GM12878 (cell line): ENCODE measurements around the gene FBXO38. TPM values are rescaled to one million over a fixed set of nuclear protein-coding genes. Genes with fewer than 3 reads are reported as not detected.

Experiments used
- ATAC-seq: fragments of 200-7000 bp; cut with Tn5 transposase; 3 replicates; pipeline ENCODE4 v1.9.1; 2020; ENCODE audit warnings: mild to moderate bottlenecking, moderate library complexity
- BruUV-seq: library from RNA; stranded (reverse); fragments of 400-500 nt; replicated peaks from 2 replicates; lab custom pipeline; 2021; lab: Mats Ljungman, UMichigan
- CTCF ChIA-PET: fragments of 300-600 bp; sonication (Branson Sonifier 250); formaldehyde crosslinking; extraction: SDS; loops from one replicate; lab custom pipeline; 2021; ENCODE audit warnings: inconsistent platforms; lab: Yijun Ruan, JAX
- POLR2A ChIA-PET: fragments of 350-600 bp; formaldehyde crosslinking; extraction: SDS; loops from one replicate; lab custom pipeline; 2021; ENCODE audit warnings: inconsistent platforms; lab: Charles Lee
- RAD21 ChIA-PET: fragments of 300-600 bp; sonication (Branson Sonifier 250); formaldehyde crosslinking; loops from one replicate; lab custom pipeline; 2023; ENCODE audit warnings: antibody characterized with exemption; ENCODE audit not compliant: unreplicated experiment; lab: Charles Lee
- SMC1A ChIA-PET: fragments of 300-600 bp; sonication (Branson Sonifier 250); formaldehyde crosslinking; loops from one replicate; lab custom pipeline; 2023; ENCODE audit not compliant: unreplicated experiment, uncharacterized antibody; lab: Charles Lee
- DNase-seq: peaks from one replicate; pipeline ENCODE4 v3.0.0-alpha.2; 2011; ENCODE audit warnings: low read depth, low spot score
- FAIRE-seq: peaks from 3 replicates; lab custom pipeline; 2011; peaks lifted over from hg19 to GRCh38; lab: Jason Lieb, UNC
- H2AFZ ChIP-seq: 2 replicates; pipeline ENCODE4 v1.6.0; 2011; ENCODE audit warnings: low read depth, low read length, control low read depth; ENCODE audit not compliant: control insufficient read depth
- H3K27ac ChIP-seq: 2 replicates; pipeline ENCODE4 v1.5.1; 2011; ENCODE audit warnings: control low read depth; ENCODE audit not compliant: control insufficient read depth, insufficient read depth
- H3K27me3 ChIP-seq, 2 experiments: replicated peaks in 1 of 2; 2 replicates each; pipeline versions ENCODE4 v1.6.0 to v1.6.1; 2011; ENCODE audit warnings: low read length in 1 of 2; ENCODE audit not compliant: control insufficient read depth in 2 of 2, insufficient read depth in 2 of 2
- H3K36me3 ChIP-seq, 2 experiments: 2 replicates each; pipeline ENCODE4 v1.5.1; 2011; ENCODE audit warnings: low read length in 1 of 2; ENCODE audit not compliant: control insufficient read depth in 2 of 2, insufficient read depth in 2 of 2
- H3K4me1 ChIP-seq: 2 replicates; pipeline ENCODE4 v1.6.1; 2011; ENCODE audit warnings: mild to moderate bottlenecking, low read length, moderate library complexity, mixed read lengths; ENCODE audit not compliant: control insufficient read depth, insufficient read depth
- H3K4me2 ChIP-seq: 2 replicates; pipeline ENCODE4 v1.6.0; 2011; ENCODE audit warnings: control low read depth; ENCODE audit not compliant: control insufficient read depth, insufficient read depth
- H3K4me3 ChIP-seq: fragments of 200-600 bp; sonication (generic); 2 replicates; pipeline ENCODE4 v1.5.1; 2016
- H3K79me2 ChIP-seq: 2 replicates; pipeline ENCODE4 v1.6.0; 2011; ENCODE audit warnings: low read length; ENCODE audit not compliant: control insufficient read depth, insufficient read depth
- H3K9ac ChIP-seq: 2 replicates; pipeline ENCODE4 v1.8.0; 2011; ENCODE audit warnings: low read length, control low read depth, mixed read lengths; ENCODE audit not compliant: control insufficient read depth, insufficient read depth
- H3K9me3 ChIP-seq: replicated peaks from 3 replicates; pipeline ENCODE4 v1.5.1; 2011; ENCODE audit warnings: mild to moderate bottlenecking, low read length; ENCODE audit not compliant: control insufficient read depth, insufficient read depth
- H4K20me1 ChIP-seq: 2 replicates; pipeline ENCODE4 v1.6.0; 2011; ENCODE audit not compliant: control insufficient read depth, insufficient read depth
- CBX3 ChIP-seq: fragments of 200-600 bp; sonication (generic); IDR thresholded peaks from 2 replicates; pipeline ENCODE4 v1.6.1; 2016; ENCODE audit warnings: low read depth, borderline replicate concordance
- CEBPZ ChIP-seq: fragments of 150-350 bp; IDR thresholded peaks from 2 replicates; pipeline ENCODE4 v1.6.1; 2016; ENCODE audit warnings: low read depth, low read length
- CHD4 ChIP-seq: fragments of 200-600 bp; sonication (generic); IDR thresholded peaks from 2 replicates; pipeline ENCODE4 v1.6.1; 2016; ENCODE audit warnings: mild to moderate bottlenecking
- LARP7 ChIP-seq: fragments of 450-650 bp; IDR thresholded peaks from 2 replicates; pipeline ENCODE4 v1.6.1; 2017; ENCODE audit warnings: mild to moderate bottlenecking
- MXI1 ChIP-seq: fragments of 150-350 bp; IDR thresholded peaks from 2 replicates; pipeline ENCODE4 v1.6.1; 2011; ENCODE audit warnings: low read depth, mild to moderate bottlenecking, inconsistent platforms, low read length, improper control_type of control experiment
- NR2C2 ChIP-seq: IDR thresholded peaks from 2 replicates; pipeline ENCODE4 v1.6.1; 2011; ENCODE audit warnings: borderline replicate concordance, low read depth; ENCODE audit not compliant: control insufficient read depth, insufficient read length
- SPI1 ChIP-seq: IDR thresholded peaks from 2 replicates; pipeline ENCODE4 v1.6.1; 2011; ENCODE audit warnings: low read depth, mild to moderate bottlenecking, low read length, moderate library complexity, borderline replicate concordance; ENCODE audit not compliant: insufficient read depth
- WGBS: methylation state at CpG from one replicate; pipeline ENCODE4 v1.1.6; 2016; ENCODE audit warnings: low lambda C conversion rate; ENCODE audit not compliant: insufficient replicate concordance, insufficient coverage; ENCODE audit errors: missing lambda C conversion rate; 5-methylcytosine and 5-hydroxymethylcytosine counted together
- in situ Hi-C: fragments of 300-500 bp; cut with MboI; formaldehyde crosslinking; loops from 9 replicates; pipeline ENCODE4 v1.14.3; 2018; ENCODE audit warnings: mixed read lengths
- intact Hi-C: fragments of 100-400 bp; cut with micrococcal nuclease; formaldehyde crosslinking; loops from one replicate; pipeline ENCODE4 v1.14.2; 2022; ENCODE audit not compliant: unreplicated experiment
- polyA plus RNA-seq, 11 experiments: library from polyadenylated mRNA; depleted of rRNA in 4 of 11; unstranded in 6 of 11; stranded (reverse) in 5 of 11; fragments of >200 nt; fragmentation: Nextera tagmentation in 4 of 11; fragmentation: Illumina TruSeq in 1 of 11; extraction: Ambion mirVana in 4 of 11; extraction: Trizol in 1 of 11; gene quantifications; 1 replicate in 1 of 11; 2 replicates in 10 of 11; pipeline versions ENCODE4 v1.2.1 to v1.2.3, GENCODE V29; 2011 to 2016; ENCODE audit warnings: inconsistent platforms in 2 of 11, missing spikeins in 2 of 11, low read depth in 1 of 11
- total RNA-seq, 4 experiments: library from RNA; depleted of rRNA in 3 of 4; stranded (reverse); fragments of >200 nt in 3 of 4; fragmentation: Illumina TruSeq in 1 of 4; extraction: Trizol in 1 of 4; gene quantifications; 2 replicates each; pipeline versions ENCODE4 v1.2.1 to v1.2.3, GENCODE V29; 2013 to 2021

The FBXO38 gene
- total and polyA plus RNA-seq, 10 of the 15 experiments (the other 5 are each of a cell fraction or from before 2014, with no cell fraction given) = 9.1 to 44.6 (median 28.3) TPM

GRCh38 chr5:148335259-148335658 is 48.5 kb upstream of the FBXO38 start, which contains the start of gene SPINK9:
Gene SPINK9, plus strand, starts transcription at chr5:148335559. Its CDS starts 55 bp downstream, at chr5:148335614.
- Histone ChIP-seq H3K4me1 (no peaks in the 10 kb centered on the region), H3K4me2 (no peak within 1 kb of the TSS), H3K27me3 (no peaks in the 10 kb centered on the region), H3K9ac (no peak within 1 kb of the TSS), H2AFZ (no peak within 1 kb of the TSS), H4K20me1 (no peaks in the 10 kb centered on the region), H3K9me3 (no peaks in the 10 kb centered on the region)
- no TSS peak for BruUV-seq
- in situ Hi-C loops = no loop called here
- FAIRE-seq = no peak
- ChIA-PET POLR2A (no interaction called here), RAD21 (no interaction called here)
- intact Hi-C loops = no loop called here
- TF ChIP-seq NR2C2 = no peak
- TF ChIP-seq CHD4 = no peak
- TF ChIP-seq, all 136 proteins: peak for 0
- no peaks in the 10 kb centered on the region for H3K36me3 ChIP-seq
- ATAC-seq = no peak
- no peaks in the 10 kb centered on the region for H3K79me2 ChIP-seq
- no peak within 1 kb of the TSS for H3K27ac ChIP-seq
- no peak for DNase-seq
- WGBS = 27% methylated on average over 3 of the region's 3 CpGs
- no peak within 1 kb of the TSS for H3K4me3 ChIP-seq
- ChIA-PET CTCF (no interaction called here), SMC1A (no interaction called here)

GRCh38 chr5:148336704-148337435 is 46.9 kb upstream of the FBXO38 start:
- Histone ChIP-seq H3K27me3 (no peaks in the 10 kb centered on the region), H2AFZ (no peak overlapping the region), H3K9me3 (no peaks in the 10 kb centered on the region), H3K4me1 (no peaks in the 10 kb centered on the region), H3K4me2 (no peak overlapping the region), H3K4me3 (no peak overlapping the region), H3K36me3 (no peaks in the 10 kb centered on the region), H4K20me1 (no peaks in the 10 kb centered on the region), H3K9ac (no peak overlapping the region), H3K27ac (no peak overlapping the region), H3K79me2 (no peaks in the 10 kb centered on the region)
- DNase-seq (peak; percentile 8), FAIRE-seq (no peak), ATAC-seq (peak; percentile 88)
- ChIA-PET RAD21 (no interaction called here), POLR2A (no interaction called here), SMC1A (no interaction called here), CTCF (no interaction called here)
- in situ Hi-C loops = no loop called here
- BruUV-seq = no TSS peak
- intact Hi-C loops = no loop called here
- 10% methylated on average over 3 of the region's 3 CpGs for WGBS
- TF ChIP-seq CBX3 (no peak), SPI1 (peak; percentile 84), CEBPZ (no peak), MXI1 (no peak), LARP7 (no peak)
